ENCODE data around the gene HEMK1.
A peak's percentile ranks its signal among the peaks of the same experiment; 100 is the strongest.

HEMK1 gene

GRCh38 chr3:50575372-50575771 lies 6.0 kb downstream of the HEMK1 start:
- DNase-seq: no peak

GRCh38 chr3:50577348-50577747 lies 8.0 kb downstream of the HEMK1 start:
- no peak for DNase-seq

GRCh38 chr3:50580683-50581458 lies 11.5 kb downstream of the HEMK1 start:
- no peak for DNase-seq

GRCh38 chr3:50581459-50581842 lies 12.1 kb downstream of the HEMK1 start:
- no peak for DNase-seq

- DNase-seq: no peak
These were observed 12.8 kb downstream of the HEMK1 start for GRCh38 chr3:50582083-50582482.

GRCh38 chr3:50583897-50584296 lies 14.6 kb downstream of the HEMK1 start:
- no peak for DNase-seq

- no peak for DNase-seq
These were observed 15.1 kb downstream of the HEMK1 start for GRCh38 chr3:50584391-50584790.

- DNase-seq: peak; percentile 71
These were observed 16.8 kb downstream of the HEMK1 start for GRCh38 chr3:50585919-50586762.

- DNase-seq: no peak
These were observed 17.4 kb downstream of the HEMK1 start for GRCh38 chr3:50586763-50587070.

- peak; percentile 34 for DNase-seq
These were observed 18.1 kb downstream of the HEMK1 start for GRCh38 chr3:50587373-50587772.

GRCh38 chr3:50587806-50588758 lies 18.8 kb downstream of the HEMK1 start:
- DNase-seq: peak; percentile 94

GRCh38 chr3:50588759-50589433 lies 19.6 kb downstream of the HEMK1 start:
- DNase-seq: no peak

GRCh38 chr3:50591196-50591741 lies 21.9 kb downstream of the HEMK1 start:
- DNase-seq: peak; percentile 65

- peak; percentile 46 for DNase-seq
These were observed 23.2 kb downstream of the HEMK1 start for GRCh38 chr3:50592568-50592967.

GRCh38 chr3:50594253-50594785 lies 25.0 kb downstream of the HEMK1 start:
- peak; percentile 29 for DNase-seq

GRCh38 chr3:50599115-50599715 lies 29.9 kb downstream of the HEMK1 start:
- DNase-seq: no peak

- no peak for DNase-seq
These were observed 30.4 kb downstream of the HEMK1 start for GRCh38 chr3:50599716-50600118.

- no peak for DNase-seq
These were observed 30.9 kb downstream of the HEMK1 start for GRCh38 chr3:50600141-50600753.

GRCh38 chr3:50600841-50601591 lies 31.7 kb downstream of the HEMK1 start:
- DNase-seq: peak; percentile 97

GRCh38 chr3:50602595-50603191 lies 33.4 kb downstream of the HEMK1 start:
- DNase-seq: no peak

Measured in activated CD4-positive, alpha-beta T cell treated with anti-CD3 and anti-CD28 coated beads for 48 hours (primary cell).